Spleen (tissue), 7 donors: Measurements from ENCODE around the gene KRT23.

Experiments used
- CTCF ChIP-seq, 11 experiments: fragments of 200-600 bp in 7 of 11; fragments of 450-650 bp in 4 of 11; sonication (generic) in 4 of 11; IDR thresholded peaks in 8 of 11; conservative IDR thresholded peaks in 3 of 11; 1 replicate in 7 of 11; 2 replicates in 4 of 11; pipeline versions ENCODE4 v1.4.0 to v1.8.0; 2016 to 2021; ENCODE audit warnings: antibody characterized with exemption in 11 of 11, inconsistent platforms in 4 of 11, mild to moderate bottlenecking in 1 of 11
- POLR2A ChIP-seq, 3 donors: fragments of 450-650 bp; IDR thresholded peaks; one replicate each; pipeline ENCODE4 v1.5.1; 2017; ENCODE audit warnings: antibody characterized with exemption in 3 of 3, mild to moderate bottlenecking in 1 of 3
- POLR2AphosphoS5 ChIP-seq, 3 donors: sonication (generic); formaldehyde crosslinking; IDR thresholded peaks; one replicate each; pipeline ENCODE4 v1.5.1; 2017; ENCODE audit warnings: antibody characterized with exemption in 3 of 3
- donor health status: DM: no; HTN: no; CAD: no; lungs with moderate emphysema.
- donor health status: DM: no; HTN: no; CAD: no.
- donor health status: DM: no; HTN: no; CAD: no.

- TF ChIP-seq POLR2AphosphoS5 (IDR thresholded peaks at IDR 0.05) (no peak), CTCF (IDR thresholded peaks at IDR 0.05 in 8 of 11, conservative IDR thresholded peaks at IDR 0.05 in 3 of 11) (no peak), POLR2A (IDR thresholded peaks at IDR 0.05) (no peak)
Observed at GRCh38 chr17:40981115-40981514, 43.7 kb upstream of the KRT23 start.
